Fibroblast of the aortic adventitia (primary cell): ENCODE measurements around the gene GFOD1. TPM values are rescaled to one million over a fixed set of nuclear protein-coding genes. Genes with fewer than 3 reads are reported as not detected.
A peak's percentile ranks its signal among the peaks of the same experiment; 100 is the strongest.

Experiments
- DNase-seq: peaks from one replicate; pipeline ENCODE4 v3.0.0-alpha.2; 2010; ENCODE audit warnings: low read depth
- H3K4me3 ChIP-seq: 2 replicates; pipeline ENCODE4 v1.5.1; 2011; ENCODE audit warnings: low read depth, mild to moderate bottlenecking, control low read depth, low read length, moderate library complexity
- CTCF ChIP-seq: IDR thresholded peaks from 2 replicates; pipeline ENCODE4 v1.5.1; 2011; ENCODE audit warnings: mild to moderate bottlenecking, low read length, control low read depth, inconsistent platforms; ENCODE audit not compliant: insufficient read depth
- total RNA-seq: library from RNA; depleted of rRNA; stranded (reverse); fragments of >200 nt; gene quantifications from 2 replicates; pipeline ENCODE4 v1.2.3, GENCODE V29; 2012; ENCODE audit warnings: low replicate concordance

The GFOD1 gene
- total RNA-seq, 1 donor, result 2.6 TPM

GRCh38 chr6:13357551-13358075 is 129.8 kb downstream of the GFOD1 start:
- DNase-seq, result peak; percentile 30
- TF ChIP-seq CTCF, result peak; percentile 17
- H3K4me3 ChIP-seq, result no peak overlapping the region

GRCh38 chr6:13355999-13356785 is 131.2 kb downstream of the GFOD1 start:
- TF ChIP-seq CTCF, result no peak
- DNase-seq, result peak; percentile 14
- no peak overlapping the region for H3K4me3 ChIP-seq

- no peak for TF ChIP-seq CTCF
- DNase-seq, result peak; percentile 98
- no peak overlapping the region for H3K4me3 ChIP-seq
Measured at GRCh38 chr6:13355043-13355945, 132.1 kb downstream of the GFOD1 start.

GRCh38 chr6:13354331-13355042 is 132.9 kb downstream of the GFOD1 start:
- DNase-seq, result peak; percentile 76

GRCh38 chr6:13352165-13352564 is 135.2 kb downstream of the GFOD1 start:
- H3K4me3 ChIP-seq, result no peak overlapping the region
- no peak for DNase-seq
- no peak for TF ChIP-seq CTCF

More at GRCh38 chr6:13354331-13355042, 132.9 kb downstream of the GFOD1 start:
- no peak for TF ChIP-seq CTCF
- H3K4me3 ChIP-seq, result no peak overlapping the region

GRCh38 chr6:13351271-13351670 is 136.1 kb downstream of the GFOD1 start:
- no peak overlapping the region for H3K4me3 ChIP-seq
- no peak for DNase-seq
- TF ChIP-seq CTCF, result no peak
